ENCODE data around the gene SH3GL1.

DNA sequence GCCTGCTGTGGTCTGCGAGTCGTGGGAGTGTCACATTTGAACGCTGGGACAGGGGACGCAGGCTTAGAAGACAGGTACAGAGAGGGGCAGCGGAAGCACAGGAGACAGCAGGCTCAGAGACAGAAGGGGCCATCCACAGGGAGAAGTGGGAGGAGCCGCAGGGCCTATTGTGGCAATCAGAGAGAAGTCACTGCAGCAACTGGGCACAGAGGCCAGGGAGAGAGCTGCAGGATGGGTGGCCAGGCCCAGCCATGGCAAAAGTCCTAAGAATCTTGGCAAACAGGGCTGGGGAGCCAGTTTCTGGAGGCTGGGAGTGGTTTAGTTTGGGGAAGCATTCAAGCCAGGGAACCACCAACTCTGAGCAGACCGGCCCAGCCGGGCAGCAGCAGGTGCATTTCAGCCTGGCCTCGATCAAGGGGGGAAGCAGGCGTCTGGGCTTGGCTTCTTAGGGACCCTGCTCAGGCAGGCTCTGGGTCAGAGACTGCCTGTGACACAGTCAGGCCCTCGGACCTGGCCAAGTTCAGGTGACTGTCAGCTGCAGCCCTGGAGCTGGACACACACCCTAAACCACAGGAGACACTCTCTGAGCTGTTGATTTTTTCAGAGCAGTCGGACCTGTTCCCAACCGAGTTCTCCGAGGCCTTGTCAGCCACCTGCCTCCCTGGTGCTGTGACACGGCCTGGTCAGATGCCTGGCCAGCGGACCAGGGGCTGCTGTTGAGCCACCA is 11.8 kb downstream of the SH3GL1 start:
- no peak for TF ChIP-seq ELF4 (IDR thresholded peaks at IDR 0.05)
- no peak for TF ChIP-seq LEF1 (IDR thresholded peaks at IDR 0.05; ENCODE audit: borderline replicate concordance)
- TF ChIP-seq TARDBP (IDR thresholded peaks at IDR 0.05): no peak
- no peak for TF ChIP-seq FOXA1 (IDR thresholded peaks at IDR 0.05)
- no peak for TF ChIP-seq SP1 (IDR thresholded peaks at IDR 0.05)
- no peak for TF ChIP-seq ZNF384 (IDR thresholded peaks at IDR 0.05)
- no peak for TF ChIP-seq FOXK2 (IDR thresholded peaks at IDR 0.05)
- TF ChIP-seq SUZ12 (IDR thresholded peaks at IDR 0.05): no peak
- TF ChIP-seq FOXM1 (IDR thresholded peaks at IDR 0.05; ENCODE audit: borderline replicate concordance): no peak

Measured in HEK293T (cell line).